K562 (cell line): ENCODE data around the gene ERN1. TPM values are rescaled to one million over a fixed set of nuclear protein-coding genes. Genes with fewer than 3 reads are reported as not detected.
A peak's percentile ranks its signal among the peaks of the same experiment; 100 is the strongest.

Experiments used
- ASH1L ChIP-seq: fragments of 450-650 bp; IDR thresholded peaks from 2 replicates; pipeline ENCODE4 v1.6.1; 2018; ENCODE audit warnings: borderline replicate concordance, mild to moderate bottlenecking, low read depth; ENCODE audit not compliant: partially characterized antibody
- PHB2 ChIP-seq: fragments of 450-650 bp; IDR thresholded peaks from 2 replicates; pipeline ENCODE4 v1.6.1; 2017; ENCODE audit warnings: low read depth
- POLR2G ChIP-seq: fragments of 200-400 bp; formaldehyde crosslinking; IDR thresholded peaks from 2 replicates; pipeline ENCODE4 v1.6.1; 2017; ENCODE audit warnings: low read depth, mild to moderate bottlenecking, antibody characterized with exemption, low read length, moderate library complexity
- TRIM24 ChIP-seq, 2 experiments: fragments of 450-650 bp; IDR thresholded peaks; 2 replicates each; pipeline ENCODE4 v1.6.1; 2016
- polyA plus RNA-seq, 8 experiments: library from polyadenylated mRNA; depleted of rRNA in 4 of 8; stranded (reverse) in 5 of 8; unstranded in 3 of 8; fragments of >200 nt; fragmentation: Nextera tagmentation in 2 of 8; fragmentation: Illumina TruSeq in 1 of 8; extraction: Ambion mirVana in 2 of 8; extraction: Trizol in 1 of 8; gene quantifications; 2 replicates each; pipeline versions ENCODE4 v1.2.1 to v1.2.3, GENCODE V29; 2011 to 2014; ENCODE audit warnings: inconsistent platforms in 1 of 8, missing spikeins in 1 of 8
- total RNA-seq, 7 experiments: library from RNA; depleted of rRNA in 6 of 7; stranded (reverse); fragments of >200 nt in 6 of 7; fragmentation: Illumina TruSeq in 2 of 7; extraction: Trizol in 2 of 7; gene quantifications; 2 replicates each; pipeline versions ENCODE4 v1.2.1 to v1.2.3, GENCODE V29; 2011 to 2021; ENCODE audit warnings: low replicate concordance in 1 of 7
- TF ChIP-seq, protein P1 (sequence below): fragments of 250-450 bp; sonication (Bioruptor Pico); IDR thresholded peaks from 2 replicates; pipeline ENCODE4 v1.4.0; 2020
- TF ChIP-seq, protein P2 (sequence below): fragments of 450-650 bp; IDR thresholded peaks from 2 replicates; pipeline ENCODE4 v1.6.1; 2016; ENCODE audit warnings: antibody characterized with exemption
- TF ChIP-seq, protein P3 (sequence below): fragments of 450-650 bp; IDR thresholded peaks from 2 replicates; pipeline ENCODE4 v1.6.1; 2016; ENCODE audit warnings: mild to moderate bottlenecking, moderate library complexity

The ERN1 gene
- total and polyA plus RNA-seq, 9 of the 15 experiments (the other 6 are each of a cell fraction or from before 2014, with no cell fraction given): 2.1 to 22.5 (median 7.3) TPM

DNA sequence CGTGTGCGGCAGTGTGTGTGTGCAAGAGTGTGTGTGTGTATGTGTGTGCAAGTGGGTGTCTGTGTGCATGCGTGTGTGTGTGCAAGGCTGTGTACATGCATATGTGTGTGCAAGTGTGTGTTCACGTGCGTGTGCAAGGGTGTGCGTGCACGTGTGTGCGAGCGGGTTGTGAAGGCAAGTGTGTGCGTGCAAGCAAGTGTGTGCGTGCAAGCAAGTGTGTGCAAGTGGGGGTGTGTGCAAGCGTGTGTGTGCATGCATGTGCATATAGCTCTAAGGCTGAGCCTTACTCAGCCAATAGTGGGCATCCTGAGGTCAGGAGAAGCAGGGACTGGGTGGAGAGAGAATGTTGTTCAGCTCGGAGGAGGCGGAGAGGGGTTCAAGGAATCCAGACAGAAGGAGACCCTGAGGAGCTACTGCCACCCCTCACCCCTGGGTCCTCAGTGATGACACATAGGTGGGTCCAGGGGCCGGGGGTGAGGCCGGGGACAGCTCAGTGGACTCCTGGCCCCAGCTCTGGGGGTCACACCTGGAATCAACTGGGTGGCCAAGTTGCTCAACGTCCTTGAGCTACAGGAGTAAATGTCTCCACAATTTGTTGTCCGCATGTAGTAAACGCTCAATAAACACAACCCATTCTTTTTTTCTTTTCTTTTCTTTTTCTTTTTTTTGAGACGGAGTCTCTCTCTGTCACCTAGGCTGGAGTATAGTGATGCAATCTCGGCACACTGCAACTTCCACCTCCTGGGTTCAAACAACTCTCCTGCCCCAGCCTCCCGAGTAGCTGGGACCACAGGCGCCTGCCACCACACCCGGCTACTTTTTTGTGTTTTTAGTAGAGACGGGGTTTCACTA is 130.0 kb downstream of the ERN1 start (continued):
- TF ChIP-seq, protein P1, sequence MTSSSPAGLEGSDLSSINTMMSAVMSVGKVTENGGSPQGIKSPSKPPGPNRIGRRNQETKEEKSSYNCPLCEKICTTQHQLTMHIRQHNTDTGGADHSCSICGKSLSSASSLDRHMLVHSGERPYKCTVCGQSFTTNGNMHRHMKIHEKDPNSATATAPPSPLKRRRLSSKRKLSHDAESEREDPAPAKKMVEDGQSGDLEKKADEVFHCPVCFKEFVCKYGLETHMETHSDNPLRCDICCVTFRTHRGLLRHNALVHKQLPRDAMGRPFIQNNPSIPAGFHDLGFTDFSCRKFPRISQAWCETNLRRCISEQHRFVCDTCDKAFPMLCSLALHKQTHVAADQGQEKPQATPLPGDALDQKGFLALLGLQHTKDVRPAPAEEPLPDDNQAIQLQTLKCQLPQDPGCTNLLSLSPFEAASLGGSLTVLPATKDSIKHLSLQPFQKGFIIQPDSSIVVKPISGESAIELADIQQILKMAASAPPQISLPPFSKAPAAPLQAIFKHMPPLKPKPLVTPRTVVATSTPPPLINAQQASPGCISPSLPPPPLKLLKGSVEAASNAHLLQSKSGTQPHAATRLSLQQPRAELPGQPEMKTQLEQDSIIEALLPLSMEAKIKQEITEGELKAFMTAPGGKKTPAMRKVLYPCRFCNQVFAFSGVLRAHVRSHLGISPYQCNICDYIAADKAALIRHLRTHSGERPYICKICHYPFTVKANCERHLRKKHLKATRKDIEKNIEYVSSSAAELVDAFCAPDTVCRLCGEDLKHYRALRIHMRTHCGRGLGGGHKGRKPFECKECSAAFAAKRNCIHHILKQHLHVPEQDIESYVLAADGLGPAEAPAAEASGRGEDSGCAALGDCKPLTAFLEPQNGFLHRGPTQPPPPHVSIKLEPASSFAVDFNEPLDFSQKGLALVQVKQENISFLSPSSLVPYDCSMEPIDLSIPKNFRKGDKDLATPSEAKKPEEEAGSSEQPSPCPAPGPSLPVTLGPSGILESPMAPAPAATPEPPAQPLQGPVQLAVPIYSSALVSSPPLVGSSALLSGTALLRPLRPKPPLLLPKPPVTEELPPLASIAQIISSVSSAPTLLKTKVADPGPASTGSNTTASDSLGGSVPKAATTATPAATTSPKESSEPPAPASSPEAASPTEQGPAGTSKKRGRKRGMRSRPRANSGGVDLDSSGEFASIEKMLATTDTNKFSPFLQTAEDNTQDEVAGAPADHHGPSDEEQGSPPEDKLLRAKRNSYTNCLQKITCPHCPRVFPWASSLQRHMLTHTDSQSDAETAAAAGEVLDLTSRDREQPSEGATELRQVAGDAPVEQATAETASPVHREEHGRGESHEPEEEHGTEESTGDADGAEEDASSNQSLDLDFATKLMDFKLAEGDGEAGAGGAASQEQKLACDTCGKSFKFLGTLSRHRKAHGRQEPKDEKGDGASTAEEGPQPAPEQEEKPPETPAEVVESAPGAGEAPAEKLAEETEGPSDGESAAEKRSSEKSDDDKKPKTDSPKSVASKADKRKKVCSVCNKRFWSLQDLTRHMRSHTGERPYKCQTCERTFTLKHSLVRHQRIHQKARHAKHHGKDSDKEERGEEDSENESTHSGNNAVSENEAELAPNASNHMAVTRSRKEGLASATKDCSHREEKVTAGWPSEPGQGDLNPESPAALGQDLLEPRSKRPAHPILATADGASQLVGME (CRISPR knock-in tag): no peak
- TF ChIP-seq, protein P2, sequence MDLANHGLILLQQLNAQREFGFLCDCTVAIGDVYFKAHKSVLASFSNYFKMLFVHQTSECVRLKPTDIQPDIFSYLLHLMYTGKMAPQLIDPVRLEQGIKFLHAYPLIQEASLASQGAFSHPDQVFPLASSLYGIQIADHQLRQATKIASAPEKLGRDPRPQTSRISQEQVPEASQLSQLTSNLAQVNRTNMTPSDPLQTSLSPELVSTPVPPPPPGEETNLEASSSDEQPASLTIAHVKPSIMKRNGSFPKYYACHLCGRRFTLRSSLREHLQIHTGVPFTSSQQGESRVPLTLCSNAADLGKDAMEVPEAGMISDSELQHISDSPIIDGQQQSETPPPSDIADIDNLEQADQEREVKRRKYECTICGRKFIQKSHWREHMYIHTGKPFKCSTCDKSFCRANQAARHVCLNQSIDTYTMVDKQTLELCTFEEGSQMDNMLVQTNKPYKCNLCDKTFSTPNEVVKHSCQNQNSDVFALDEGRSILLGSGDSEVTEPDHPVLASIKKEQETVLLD: peak; percentile 70
- TF ChIP-seq ASH1L: peak; percentile 23
- TF ChIP-seq PHB2: no peak
- peak; percentile 58; the same call in 1 of the 2 replicates for TF ChIP-seq POLR2G
- TF ChIP-seq, protein P3, sequence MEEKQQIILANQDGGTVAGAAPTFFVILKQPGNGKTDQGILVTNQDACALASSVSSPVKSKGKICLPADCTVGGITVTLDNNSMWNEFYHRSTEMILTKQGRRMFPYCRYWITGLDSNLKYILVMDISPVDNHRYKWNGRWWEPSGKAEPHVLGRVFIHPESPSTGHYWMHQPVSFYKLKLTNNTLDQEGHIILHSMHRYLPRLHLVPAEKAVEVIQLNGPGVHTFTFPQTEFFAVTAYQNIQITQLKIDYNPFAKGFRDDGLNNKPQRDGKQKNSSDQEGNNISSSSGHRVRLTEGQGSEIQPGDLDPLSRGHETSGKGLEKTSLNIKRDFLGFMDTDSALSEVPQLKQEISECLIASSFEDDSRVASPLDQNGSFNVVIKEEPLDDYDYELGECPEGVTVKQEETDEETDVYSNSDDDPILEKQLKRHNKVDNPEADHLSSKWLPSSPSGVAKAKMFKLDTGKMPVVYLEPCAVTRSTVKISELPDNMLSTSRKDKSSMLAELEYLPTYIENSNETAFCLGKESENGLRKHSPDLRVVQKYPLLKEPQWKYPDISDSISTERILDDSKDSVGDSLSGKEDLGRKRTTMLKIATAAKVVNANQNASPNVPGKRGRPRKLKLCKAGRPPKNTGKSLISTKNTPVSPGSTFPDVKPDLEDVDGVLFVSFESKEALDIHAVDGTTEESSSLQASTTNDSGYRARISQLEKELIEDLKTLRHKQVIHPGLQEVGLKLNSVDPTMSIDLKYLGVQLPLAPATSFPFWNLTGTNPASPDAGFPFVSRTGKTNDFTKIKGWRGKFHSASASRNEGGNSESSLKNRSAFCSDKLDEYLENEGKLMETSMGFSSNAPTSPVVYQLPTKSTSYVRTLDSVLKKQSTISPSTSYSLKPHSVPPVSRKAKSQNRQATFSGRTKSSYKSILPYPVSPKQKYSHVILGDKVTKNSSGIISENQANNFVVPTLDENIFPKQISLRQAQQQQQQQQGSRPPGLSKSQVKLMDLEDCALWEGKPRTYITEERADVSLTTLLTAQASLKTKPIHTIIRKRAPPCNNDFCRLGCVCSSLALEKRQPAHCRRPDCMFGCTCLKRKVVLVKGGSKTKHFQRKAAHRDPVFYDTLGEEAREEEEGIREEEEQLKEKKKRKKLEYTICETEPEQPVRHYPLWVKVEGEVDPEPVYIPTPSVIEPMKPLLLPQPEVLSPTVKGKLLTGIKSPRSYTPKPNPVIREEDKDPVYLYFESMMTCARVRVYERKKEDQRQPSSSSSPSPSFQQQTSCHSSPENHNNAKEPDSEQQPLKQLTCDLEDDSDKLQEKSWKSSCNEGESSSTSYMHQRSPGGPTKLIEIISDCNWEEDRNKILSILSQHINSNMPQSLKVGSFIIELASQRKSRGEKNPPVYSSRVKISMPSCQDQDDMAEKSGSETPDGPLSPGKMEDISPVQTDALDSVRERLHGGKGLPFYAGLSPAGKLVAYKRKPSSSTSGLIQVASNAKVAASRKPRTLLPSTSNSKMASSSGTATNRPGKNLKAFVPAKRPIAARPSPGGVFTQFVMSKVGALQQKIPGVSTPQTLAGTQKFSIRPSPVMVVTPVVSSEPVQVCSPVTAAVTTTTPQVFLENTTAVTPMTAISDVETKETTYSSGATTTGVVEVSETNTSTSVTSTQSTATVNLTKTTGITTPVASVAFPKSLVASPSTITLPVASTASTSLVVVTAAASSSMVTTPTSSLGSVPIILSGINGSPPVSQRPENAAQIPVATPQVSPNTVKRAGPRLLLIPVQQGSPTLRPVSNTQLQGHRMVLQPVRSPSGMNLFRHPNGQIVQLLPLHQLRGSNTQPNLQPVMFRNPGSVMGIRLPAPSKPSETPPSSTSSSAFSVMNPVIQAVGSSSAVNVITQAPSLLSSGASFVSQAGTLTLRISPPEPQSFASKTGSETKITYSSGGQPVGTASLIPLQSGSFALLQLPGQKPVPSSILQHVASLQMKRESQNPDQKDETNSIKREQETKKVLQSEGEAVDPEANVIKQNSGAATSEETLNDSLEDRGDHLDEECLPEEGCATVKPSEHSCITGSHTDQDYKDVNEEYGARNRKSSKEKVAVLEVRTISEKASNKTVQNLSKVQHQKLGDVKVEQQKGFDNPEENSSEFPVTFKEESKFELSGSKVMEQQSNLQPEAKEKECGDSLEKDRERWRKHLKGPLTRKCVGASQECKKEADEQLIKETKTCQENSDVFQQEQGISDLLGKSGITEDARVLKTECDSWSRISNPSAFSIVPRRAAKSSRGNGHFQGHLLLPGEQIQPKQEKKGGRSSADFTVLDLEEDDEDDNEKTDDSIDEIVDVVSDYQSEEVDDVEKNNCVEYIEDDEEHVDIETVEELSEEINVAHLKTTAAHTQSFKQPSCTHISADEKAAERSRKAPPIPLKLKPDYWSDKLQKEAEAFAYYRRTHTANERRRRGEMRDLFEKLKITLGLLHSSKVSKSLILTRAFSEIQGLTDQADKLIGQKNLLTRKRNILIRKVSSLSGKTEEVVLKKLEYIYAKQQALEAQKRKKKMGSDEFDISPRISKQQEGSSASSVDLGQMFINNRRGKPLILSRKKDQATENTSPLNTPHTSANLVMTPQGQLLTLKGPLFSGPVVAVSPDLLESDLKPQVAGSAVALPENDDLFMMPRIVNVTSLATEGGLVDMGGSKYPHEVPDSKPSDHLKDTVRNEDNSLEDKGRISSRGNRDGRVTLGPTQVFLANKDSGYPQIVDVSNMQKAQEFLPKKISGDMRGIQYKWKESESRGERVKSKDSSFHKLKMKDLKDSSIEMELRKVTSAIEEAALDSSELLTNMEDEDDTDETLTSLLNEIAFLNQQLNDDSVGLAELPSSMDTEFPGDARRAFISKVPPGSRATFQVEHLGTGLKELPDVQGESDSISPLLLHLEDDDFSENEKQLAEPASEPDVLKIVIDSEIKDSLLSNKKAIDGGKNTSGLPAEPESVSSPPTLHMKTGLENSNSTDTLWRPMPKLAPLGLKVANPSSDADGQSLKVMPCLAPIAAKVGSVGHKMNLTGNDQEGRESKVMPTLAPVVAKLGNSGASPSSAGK: no peak
- TF ChIP-seq TRIM24 (IDR thresholded peaks at IDR 0.05): peak in 1 of 2 experiments; percentile 16; a peak in 1 of 4 replicates
